ENCODE data around the gene PDXK.

- TF ChIP-seq CTCF (IDR thresholded peaks at IDR 0.05) (no peak), POLR2A (IDR thresholded peaks at IDR 0.05) (no peak)
These were observed 24.4 kb upstream of the PDXK start for GRCh38 chr21:43694437-43695079.
